ENCODE results near the gene SPECC1L.

The SPECC1L gene

GRCh38 chr22:24322522-24322921 lies 51.9 kb downstream of the SPECC1L start:
- DNase-seq (ENCODE audit: low spot score): no peak

- DNase-seq (ENCODE audit: low spot score): no peak
Measured at GRCh38 chr22:24323233-24323632, 52.6 kb downstream of the SPECC1L start.

GRCh38 chr22:24323695-24324094 lies 53.1 kb downstream of the SPECC1L start:
- DNase-seq (ENCODE audit: low spot score): no peak

- no peak for DNase-seq (ENCODE audit: low spot score)
Measured at GRCh38 chr22:24324137-24324536, 53.5 kb downstream of the SPECC1L start.

- peak; percentile 77 for DNase-seq (ENCODE audit: low spot score)
Measured at GRCh38 chr22:24325105-24325757, 54.6 kb downstream of the SPECC1L start.

GRCh38 chr22:24326266-24326665 lies 55.6 kb downstream of the SPECC1L start:
- no peak for DNase-seq (ENCODE audit: low spot score)

GRCh38 chr22:24327832-24328231 lies 57.2 kb downstream of the SPECC1L start:
- no peak for DNase-seq (ENCODE audit: low spot score)

- DNase-seq (ENCODE audit: low spot score): no peak
Measured at GRCh38 chr22:24329453-24329852, 58.8 kb downstream of the SPECC1L start.

GRCh38 chr22:24330636-24331035 lies 60.0 kb downstream of the SPECC1L start:
- DNase-seq (ENCODE audit: low spot score): no peak

- DNase-seq (ENCODE audit: low spot score): no peak
Measured at GRCh38 chr22:24331468-24332440, 61.1 kb downstream of the SPECC1L start.

- peak; percentile 45 for DNase-seq (ENCODE audit: low spot score)
Measured at GRCh38 chr22:24333301-24333700, 62.7 kb downstream of the SPECC1L start.

- no peak for DNase-seq (ENCODE audit: low spot score)
Measured at GRCh38 chr22:24335496-24335895, 64.9 kb downstream of the SPECC1L start.

- no peak for DNase-seq (ENCODE audit: low spot score)
Measured at GRCh38 chr22:24337894-24338645, 67.4 kb downstream of the SPECC1L start.

- DNase-seq (ENCODE audit: low spot score): peak; percentile 27
Measured at GRCh38 chr22:24338726-24339451, 68.3 kb downstream of the SPECC1L start.

- no peak for DNase-seq (ENCODE audit: low spot score)
Measured at GRCh38 chr22:24339452-24339747, 68.8 kb downstream of the SPECC1L start.

- DNase-seq (ENCODE audit: low spot score): no peak
Measured at GRCh38 chr22:24341627-24342026, 71.0 kb downstream of the SPECC1L start.

GRCh38 chr22:24350627-24351026 lies 80.0 kb downstream of the SPECC1L start:
- no peak for DNase-seq (ENCODE audit: low spot score)

- no peak for DNase-seq (ENCODE audit: low spot score)
Measured at GRCh38 chr22:24353121-24353520, 82.5 kb downstream of the SPECC1L start.

- no peak for DNase-seq (ENCODE audit: low spot score)
Measured at GRCh38 chr22:24355574-24355973, 84.9 kb downstream of the SPECC1L start.

- no peak for DNase-seq (ENCODE audit: low spot score)
Measured at GRCh38 chr22:24357547-24357946, 86.9 kb downstream of the SPECC1L start.

- DNase-seq (ENCODE audit: low spot score): no peak
Measured at GRCh38 chr22:24358105-24358836, 87.6 kb downstream of the SPECC1L start.

All from hepatic stellate cell (primary cell).